ENCODE data around the gene PTPRM.

DNA sequence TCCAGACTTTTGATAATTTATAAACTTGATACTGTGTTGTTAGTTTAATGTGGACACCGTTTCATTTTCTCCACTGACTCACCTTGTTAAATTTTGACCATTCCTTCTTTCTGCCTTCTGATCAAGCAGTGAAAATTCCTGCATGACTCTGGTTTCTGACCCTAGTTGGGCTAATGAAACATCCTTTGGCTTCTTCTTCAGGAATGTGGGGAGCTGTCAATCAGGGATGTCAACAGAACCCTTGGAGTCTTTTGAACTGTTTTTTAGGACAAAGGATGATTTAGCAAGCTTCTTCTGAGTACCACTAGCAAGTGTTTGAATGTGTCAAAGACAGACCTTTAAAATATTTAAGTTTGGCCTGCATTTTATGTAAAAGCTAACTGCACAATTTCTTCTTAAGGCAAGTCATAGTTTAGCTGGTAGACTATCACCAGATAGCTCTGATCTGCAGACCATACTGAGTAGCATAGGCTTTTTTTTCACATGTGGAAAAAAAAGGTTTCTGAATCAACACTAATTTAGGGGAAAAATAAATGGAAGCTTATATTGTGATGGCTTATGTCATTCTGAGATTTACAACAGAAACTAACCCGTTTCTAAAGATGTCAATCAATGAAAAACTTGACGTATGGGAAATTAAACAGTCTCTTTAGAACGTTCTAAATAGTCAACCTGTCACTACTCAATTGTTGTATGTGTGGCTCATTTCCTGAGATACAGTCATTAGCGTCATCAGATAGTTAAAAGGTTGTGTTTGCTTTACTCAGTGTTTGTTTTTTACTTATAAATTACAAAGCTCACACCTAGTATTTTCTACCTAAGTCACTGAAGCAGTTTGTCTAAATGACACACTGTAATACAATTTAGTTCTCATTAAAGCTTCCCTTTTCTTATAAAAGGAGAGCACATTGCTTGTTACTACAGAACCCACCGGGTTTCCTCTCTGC lies 311.4 kb downstream of the PTPRM start:
- TF ChIP-seq NR2C2 (CRISPR knock-in tag; IDR thresholded peaks at IDR 0.05): no peak
- TF ChIP-seq, protein P1, sequence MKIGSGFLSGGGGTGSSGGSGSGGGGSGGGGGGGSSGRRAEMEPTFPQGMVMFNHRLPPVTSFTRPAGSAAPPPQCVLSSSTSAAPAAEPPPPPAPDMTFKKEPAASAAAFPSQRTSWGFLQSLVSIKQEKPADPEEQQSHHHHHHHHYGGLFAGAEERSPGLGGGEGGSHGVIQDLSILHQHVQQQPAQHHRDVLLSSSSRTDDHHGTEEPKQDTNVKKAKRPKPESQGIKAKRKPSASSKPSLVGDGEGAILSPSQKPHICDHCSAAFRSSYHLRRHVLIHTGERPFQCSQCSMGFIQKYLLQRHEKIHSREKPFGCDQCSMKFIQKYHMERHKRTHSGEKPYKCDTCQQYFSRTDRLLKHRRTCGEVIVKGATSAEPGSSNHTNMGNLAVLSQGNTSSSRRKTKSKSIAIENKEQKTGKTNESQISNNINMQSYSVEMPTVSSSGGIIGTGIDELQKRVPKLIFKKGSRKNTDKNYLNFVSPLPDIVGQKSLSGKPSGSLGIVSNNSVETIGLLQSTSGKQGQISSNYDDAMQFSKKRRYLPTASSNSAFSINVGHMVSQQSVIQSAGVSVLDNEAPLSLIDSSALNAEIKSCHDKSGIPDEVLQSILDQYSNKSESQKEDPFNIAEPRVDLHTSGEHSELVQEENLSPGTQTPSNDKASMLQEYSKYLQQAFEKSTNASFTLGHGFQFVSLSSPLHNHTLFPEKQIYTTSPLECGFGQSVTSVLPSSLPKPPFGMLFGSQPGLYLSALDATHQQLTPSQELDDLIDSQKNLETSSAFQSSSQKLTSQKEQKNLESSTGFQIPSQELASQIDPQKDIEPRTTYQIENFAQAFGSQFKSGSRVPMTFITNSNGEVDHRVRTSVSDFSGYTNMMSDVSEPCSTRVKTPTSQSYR (CRISPR knock-in tag; IDR thresholded peaks at IDR 0.05): no peak
- no peak for TF ChIP-seq ESRRA (CRISPR knock-in tag; IDR thresholded peaks at IDR 0.05; ENCODE audit: borderline replicate concordance)
- TF ChIP-seq, protein P2, sequence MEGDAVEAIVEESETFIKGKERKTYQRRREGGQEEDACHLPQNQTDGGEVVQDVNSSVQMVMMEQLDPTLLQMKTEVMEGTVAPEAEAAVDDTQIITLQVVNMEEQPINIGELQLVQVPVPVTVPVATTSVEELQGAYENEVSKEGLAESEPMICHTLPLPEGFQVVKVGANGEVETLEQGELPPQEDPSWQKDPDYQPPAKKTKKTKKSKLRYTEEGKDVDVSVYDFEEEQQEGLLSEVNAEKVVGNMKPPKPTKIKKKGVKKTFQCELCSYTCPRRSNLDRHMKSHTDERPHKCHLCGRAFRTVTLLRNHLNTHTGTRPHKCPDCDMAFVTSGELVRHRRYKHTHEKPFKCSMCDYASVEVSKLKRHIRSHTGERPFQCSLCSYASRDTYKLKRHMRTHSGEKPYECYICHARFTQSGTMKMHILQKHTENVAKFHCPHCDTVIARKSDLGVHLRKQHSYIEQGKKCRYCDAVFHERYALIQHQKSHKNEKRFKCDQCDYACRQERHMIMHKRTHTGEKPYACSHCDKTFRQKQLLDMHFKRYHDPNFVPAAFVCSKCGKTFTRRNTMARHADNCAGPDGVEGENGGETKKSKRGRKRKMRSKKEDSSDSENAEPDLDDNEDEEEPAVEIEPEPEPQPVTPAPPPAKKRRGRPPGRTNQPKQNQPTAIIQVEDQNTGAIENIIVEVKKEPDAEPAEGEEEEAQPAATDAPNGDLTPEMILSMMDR (IDR thresholded peaks at IDR 0.05): no peak
- TF ChIP-seq, protein P3, sequence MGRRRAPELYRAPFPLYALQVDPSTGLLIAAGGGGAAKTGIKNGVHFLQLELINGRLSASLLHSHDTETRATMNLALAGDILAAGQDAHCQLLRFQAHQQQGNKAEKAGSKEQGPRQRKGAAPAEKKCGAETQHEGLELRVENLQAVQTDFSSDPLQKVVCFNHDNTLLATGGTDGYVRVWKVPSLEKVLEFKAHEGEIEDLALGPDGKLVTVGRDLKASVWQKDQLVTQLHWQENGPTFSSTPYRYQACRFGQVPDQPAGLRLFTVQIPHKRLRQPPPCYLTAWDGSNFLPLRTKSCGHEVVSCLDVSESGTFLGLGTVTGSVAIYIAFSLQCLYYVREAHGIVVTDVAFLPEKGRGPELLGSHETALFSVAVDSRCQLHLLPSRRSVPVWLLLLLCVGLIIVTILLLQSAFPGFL (CRISPR knock-in tag; IDR thresholded peaks at IDR 0.05; ENCODE audit: borderline replicate concordance): no peak
- TF ChIP-seq, protein P4, sequence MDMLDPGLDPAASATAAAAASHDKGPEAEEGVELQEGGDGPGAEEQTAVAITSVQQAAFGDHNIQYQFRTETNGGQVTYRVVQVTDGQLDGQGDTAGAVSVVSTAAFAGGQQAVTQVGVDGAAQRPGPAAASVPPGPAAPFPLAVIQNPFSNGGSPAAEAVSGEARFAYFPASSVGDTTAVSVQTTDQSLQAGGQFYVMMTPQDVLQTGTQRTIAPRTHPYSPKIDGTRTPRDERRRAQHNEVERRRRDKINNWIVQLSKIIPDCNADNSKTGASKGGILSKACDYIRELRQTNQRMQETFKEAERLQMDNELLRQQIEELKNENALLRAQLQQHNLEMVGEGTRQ (CRISPR knock-in tag; IDR thresholded peaks at IDR 0.05): no peak
- TF ChIP-seq, protein P5, sequence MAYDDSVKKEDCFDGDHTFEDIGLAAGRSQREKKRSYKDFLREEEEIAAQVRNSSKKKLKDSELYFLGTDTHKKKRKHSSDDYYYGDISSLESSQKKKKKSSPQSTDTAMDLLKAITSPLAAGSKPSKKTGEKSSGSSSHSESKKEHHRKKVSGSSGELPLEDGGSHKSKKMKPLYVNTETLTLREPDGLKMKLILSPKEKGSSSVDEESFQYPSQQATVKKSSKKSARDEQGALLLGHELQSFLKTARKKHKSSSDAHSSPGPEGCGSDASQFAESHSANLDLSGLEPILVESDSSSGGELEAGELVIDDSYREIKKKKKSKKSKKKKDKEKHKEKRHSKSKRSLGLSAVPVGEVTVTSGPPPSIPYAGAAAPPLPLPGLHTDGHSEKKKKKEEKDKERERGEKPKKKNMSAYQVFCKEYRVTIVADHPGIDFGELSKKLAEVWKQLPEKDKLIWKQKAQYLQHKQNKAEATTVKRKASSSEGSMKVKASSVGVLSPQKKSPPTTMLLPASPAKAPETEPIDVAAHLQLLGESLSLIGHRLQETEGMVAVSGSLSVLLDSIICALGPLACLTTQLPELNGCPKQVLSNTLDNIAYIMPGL (CRISPR knock-in tag; IDR thresholded peaks at IDR 0.05): no peak
- TF ChIP-seq, protein P6, sequence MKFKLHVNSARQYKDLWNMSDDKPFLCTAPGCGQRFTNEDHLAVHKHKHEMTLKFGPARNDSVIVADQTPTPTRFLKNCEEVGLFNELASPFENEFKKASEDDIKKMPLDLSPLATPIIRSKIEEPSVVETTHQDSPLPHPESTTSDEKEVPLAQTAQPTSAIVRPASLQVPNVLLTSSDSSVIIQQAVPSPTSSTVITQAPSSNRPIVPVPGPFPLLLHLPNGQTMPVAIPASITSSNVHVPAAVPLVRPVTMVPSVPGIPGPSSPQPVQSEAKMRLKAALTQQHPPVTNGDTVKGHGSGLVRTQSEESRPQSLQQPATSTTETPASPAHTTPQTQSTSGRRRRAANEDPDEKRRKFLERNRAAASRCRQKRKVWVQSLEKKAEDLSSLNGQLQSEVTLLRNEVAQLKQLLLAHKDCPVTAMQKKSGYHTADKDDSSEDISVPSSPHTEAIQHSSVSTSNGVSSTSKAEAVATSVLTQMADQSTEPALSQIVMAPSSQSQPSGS (CRISPR knock-in tag; IDR thresholded peaks at IDR 0.05; ENCODE audit: borderline replicate concordance, low read depth): no peak
- no peak for TF ChIP-seq ZNF317 (CRISPR knock-in tag; IDR thresholded peaks at IDR 0.05; ENCODE audit: borderline replicate concordance, low read depth)
- TF ChIP-seq, protein P7, sequence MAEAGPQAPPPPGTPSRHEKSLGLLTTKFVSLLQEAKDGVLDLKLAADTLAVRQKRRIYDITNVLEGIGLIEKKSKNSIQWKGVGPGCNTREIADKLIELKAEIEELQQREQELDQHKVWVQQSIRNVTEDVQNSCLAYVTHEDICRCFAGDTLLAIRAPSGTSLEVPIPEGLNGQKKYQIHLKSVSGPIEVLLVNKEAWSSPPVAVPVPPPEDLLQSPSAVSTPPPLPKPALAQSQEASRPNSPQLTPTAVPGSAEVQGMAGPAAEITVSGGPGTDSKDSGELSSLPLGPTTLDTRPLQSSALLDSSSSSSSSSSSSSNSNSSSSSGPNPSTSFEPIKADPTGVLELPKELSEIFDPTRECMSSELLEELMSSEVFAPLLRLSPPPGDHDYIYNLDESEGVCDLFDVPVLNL (CRISPR knock-in tag; IDR thresholded peaks at IDR 0.05; ENCODE audit: borderline replicate concordance, low read depth): no peak
- TF ChIP-seq, protein P8, sequence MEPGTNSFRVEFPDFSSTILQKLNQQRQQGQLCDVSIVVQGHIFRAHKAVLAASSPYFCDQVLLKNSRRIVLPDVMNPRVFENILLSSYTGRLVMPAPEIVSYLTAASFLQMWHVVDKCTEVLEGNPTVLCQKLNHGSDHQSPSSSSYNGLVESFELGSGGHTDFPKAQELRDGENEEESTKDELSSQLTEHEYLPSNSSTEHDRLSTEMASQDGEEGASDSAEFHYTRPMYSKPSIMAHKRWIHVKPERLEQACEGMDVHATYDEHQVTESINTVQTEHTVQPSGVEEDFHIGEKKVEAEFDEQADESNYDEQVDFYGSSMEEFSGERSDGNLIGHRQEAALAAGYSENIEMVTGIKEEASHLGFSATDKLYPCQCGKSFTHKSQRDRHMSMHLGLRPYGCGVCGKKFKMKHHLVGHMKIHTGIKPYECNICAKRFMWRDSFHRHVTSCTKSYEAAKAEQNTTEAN (CRISPR knock-in tag; IDR thresholded peaks at IDR 0.05): no peak
